ENCODE measurements around the gene ASNS. TPM values are rescaled to one million over a fixed set of nuclear protein-coding genes. Genes with fewer than 3 reads are reported as not detected.

Gene ASNS
- polyA plus RNA-seq, 3 donors = 22.9 to 43.8 (median 37.4) TPM

- no peak for DNase-seq
Observed at GRCh38 chr7:97847791-97848190, 24.4 kb downstream of the ASNS start.

- no peak for DNase-seq
Observed at GRCh38 chr7:97846945-97847344, 25.3 kb downstream of the ASNS start.

- peak; percentile 26 for DNase-seq
Observed at GRCh38 chr7:97845622-97846203, 26.5 kb downstream of the ASNS start.

DNA sequence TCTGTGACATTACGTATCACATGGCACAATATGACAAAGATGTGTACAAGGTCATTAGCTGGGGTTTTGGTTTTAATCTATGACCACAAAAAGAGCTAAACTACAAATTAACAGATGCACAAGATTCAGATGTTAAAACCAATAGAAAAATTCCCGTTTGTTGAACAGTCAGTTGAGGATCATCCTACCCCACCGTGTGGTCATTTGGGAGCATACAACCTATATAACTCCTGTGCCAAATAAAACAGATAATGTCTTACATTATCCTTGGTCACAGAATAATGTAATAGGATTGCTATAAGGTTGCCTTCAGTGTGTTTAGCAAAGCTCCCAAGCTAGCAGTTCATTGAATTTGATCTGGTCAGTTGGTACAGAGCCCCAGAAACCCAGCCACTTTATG lies 28.2 kb downstream of the ASNS start:
- no peak for DNase-seq

GRCh38 chr7:97842772-97843345 lies 29.3 kb downstream of the ASNS start:
- no peak for DNase-seq

GRCh38 chr7:97842006-97842405 lies 30.2 kb downstream of the ASNS start:
- DNase-seq = no peak

GRCh38 chr7:97835296-97836138 lies 36.7 kb downstream of the ASNS start:
- peak; percentile 68 for DNase-seq

DNA sequence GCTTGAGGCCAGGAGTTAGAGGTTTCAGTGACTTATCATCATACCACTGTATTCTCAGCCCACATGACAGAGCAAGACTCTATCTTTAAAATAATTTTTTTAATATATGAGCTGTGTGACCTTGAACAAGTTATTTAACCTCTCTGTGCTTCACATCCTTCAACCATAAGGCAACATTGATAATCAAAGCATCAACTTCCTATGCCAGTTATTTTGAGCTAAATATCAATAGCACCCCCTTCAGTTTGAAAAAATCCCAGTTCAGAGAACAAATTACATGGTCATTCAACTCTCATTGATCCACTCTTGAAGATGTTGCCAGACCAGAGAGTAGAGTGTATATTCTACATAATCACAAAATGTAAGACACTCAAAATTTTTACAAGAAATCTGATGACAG lies 53.0 kb downstream of the ASNS start:
- no peak for DNase-seq

GRCh38 chr7:97818066-97818663 lies 54.0 kb downstream of the ASNS start:
- DNase-seq = no peak

Other genes with a start within 250 kb of the ASNS start
- gene TAC1, start 140.3 kb downstream of the ASNS start, polyA plus RNA-seq (ENCODE audit: insufficient read length in 3 of 3) = under 1 TPM; 0.37 to 0.96 (median 0.56) TPM
- not detected for gene OCM2, start 117.8 kb upstream of the ASNS start, polyA plus RNA-seq (ENCODE audit: insufficient read length in 3 of 3)
- 10 to 100 TPM; 12.7 to 16.2 (median 15.1) TPM for gene LMTK2, start 234.5 kb upstream of the ASNS start, polyA plus RNA-seq (ENCODE audit: insufficient read length in 3 of 3)